GM18505 (cell line): Measurements from ENCODE around the gene KLF11.
"Not testable (repeated sequence)": the region's sequence is repeated elsewhere in the genome, so short reads cannot be mapped to it uniquely, and the experiment has no call there.

Experiments
- ATAC-seq: cut with Tn5 transposase; IDR thresholded peaks from one replicate; pipeline ENCODE4 v1.9.1; 2021; ENCODE audit not compliant: unreplicated experiment
- POLR2A ChIP-seq: IDR thresholded peaks from 4 replicates; pipeline ENCODE4 v1.6.1; 2011; ENCODE audit warnings: borderline replicate concordance; ENCODE audit not compliant: insufficient read depth, insufficient read length; ENCODE audit errors: extremely low read depth

KLF11 gene

GRCh38 chr2:10004836-10005235 lies 38.5 kb upstream of the KLF11 start:
- TF ChIP-seq POLR2A: no peak
- no peak for ATAC-seq

GRCh38 chr2:10005461-10006235 lies 37.7 kb upstream of the KLF11 start:
- no peak for ATAC-seq
- TF ChIP-seq POLR2A: no peak

GRCh38 chr2:10006236-10007161 lies 36.9 kb upstream of the KLF11 start:
- no peak for TF ChIP-seq POLR2A
- no peak for ATAC-seq

GRCh38 chr2:10007435-10007834 lies 35.9 kb upstream of the KLF11 start:
- no peak for TF ChIP-seq POLR2A

GRCh38 chr2:10007921-10008808 lies 35.2 kb upstream of the KLF11 start:
- no peak for ATAC-seq
- no peak for TF ChIP-seq POLR2A

More at GRCh38 chr2:10007435-10007834, 35.9 kb upstream of the KLF11 start:
- no peak for ATAC-seq

- no peak for ATAC-seq
These were observed 34.6 kb upstream of the KLF11 start for GRCh38 chr2:10008809-10009176.

DNA sequence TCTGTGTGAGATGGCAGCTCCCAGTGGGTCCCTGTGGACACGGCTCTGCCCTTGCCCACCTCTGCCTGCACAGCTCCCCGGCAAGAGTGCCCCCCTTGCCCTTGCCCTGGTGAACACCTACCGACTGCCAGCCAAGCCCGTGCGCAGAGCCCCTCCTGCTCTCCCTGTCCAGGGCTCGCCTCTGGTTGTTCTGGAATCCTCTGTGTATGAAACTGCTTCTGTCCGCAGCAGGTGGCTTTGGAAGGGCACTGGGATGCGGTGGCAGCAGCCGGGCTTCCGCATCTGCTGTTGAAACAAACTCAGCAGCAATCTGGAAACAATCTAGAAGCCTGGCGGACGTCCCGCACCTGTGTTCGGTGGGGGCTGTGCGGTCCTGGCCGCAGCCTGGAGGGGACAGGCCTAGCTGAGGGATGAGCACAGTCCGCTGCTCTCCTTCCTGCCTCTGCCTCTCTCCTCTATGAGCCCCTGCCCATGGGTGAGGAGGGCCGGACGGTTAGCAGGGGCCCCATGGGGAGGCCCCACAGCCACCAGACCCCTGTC lies 34.0 kb upstream of the KLF11 start:
- ATAC-seq: no peak

More at GRCh38 chr2:10008809-10009176, 34.6 kb upstream of the KLF11 start:
- TF ChIP-seq POLR2A: no peak

GRCh38 chr2:10009811-10010781 lies 33.3 kb upstream of the KLF11 start:
- no peak for TF ChIP-seq POLR2A
- no peak for ATAC-seq

More for the DNA sequence above, 34.0 kb upstream of the KLF11 start:
- TF ChIP-seq POLR2A: no peak

- ATAC-seq: not testable (repeated sequence)
These were observed 32.3 kb upstream of the KLF11 start for GRCh38 chr2:10010861-10011605.

GRCh38 chr2:10011606-10012325 lies 31.6 kb upstream of the KLF11 start:
- not testable (repeated sequence) for ATAC-seq

DNA sequence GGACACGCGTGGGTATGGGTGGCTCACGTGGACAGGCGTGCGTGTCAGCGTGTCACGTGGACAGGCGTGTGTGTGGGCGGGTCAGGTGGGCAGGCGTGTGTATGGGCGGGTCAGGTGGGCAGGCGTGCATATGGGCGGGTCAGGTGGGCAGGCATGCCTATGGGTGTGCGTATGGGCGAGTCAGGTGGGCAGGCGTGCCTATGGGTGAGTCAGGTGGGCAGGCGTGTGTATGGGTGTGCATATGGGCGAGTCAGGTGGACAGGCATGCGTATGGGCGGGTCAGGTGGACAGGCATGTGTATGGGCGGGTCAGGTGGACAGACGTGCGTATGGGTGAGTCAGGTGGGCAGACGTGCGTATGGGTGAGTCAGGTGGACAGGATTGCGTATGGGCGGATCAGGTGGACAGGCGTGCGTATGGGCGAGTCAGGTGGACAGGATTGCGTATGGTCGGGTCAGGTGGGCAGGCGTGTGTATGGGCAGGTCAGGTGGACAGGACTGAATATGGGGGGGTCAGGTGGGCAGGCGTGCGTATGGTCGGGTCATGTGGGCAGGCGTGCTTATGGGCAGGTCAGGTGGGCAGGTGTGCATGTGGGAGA lies 30.9 kb upstream of the KLF11 start:
- not testable (repeated sequence) for ATAC-seq
